GM12875 (cell line): ENCODE measurements around the gene ARHGAP31.

ENCODE experiments used
- H3K4me3 ChIP-seq: one replicate; pipeline ENCODE4 v1.5.1; 2011; ENCODE audit warnings: low read depth, low read length, control low read depth
- CTCF ChIP-seq: IDR thresholded peaks from 2 replicates; pipeline ENCODE4 v1.5.1; 2011; ENCODE audit warnings: low read depth, mild to moderate bottlenecking, control low read depth, inconsistent platforms, low read length, moderate library complexity, borderline replicate concordance; ENCODE audit not compliant: insufficient read depth

Gene ARHGAP31

GRCh38 chr3:119417771-119418512 lies 123.8 kb downstream of the ARHGAP31 start:
- no peak for TF ChIP-seq CTCF
- H3K4me3 ChIP-seq: no peak overlapping the region

GRCh38 chr3:119418641-119419040 lies 124.5 kb downstream of the ARHGAP31 start:
- TF ChIP-seq CTCF: no peak
- no peak overlapping the region for H3K4me3 ChIP-seq

- TF ChIP-seq CTCF: no peak
- H3K4me3 ChIP-seq: no peak overlapping the region
Observed at GRCh38 chr3:119420196-119420595, 126.0 kb downstream of the ARHGAP31 start.

GRCh38 chr3:119427669-119428068 lies 133.5 kb downstream of the ARHGAP31 start:
- no peak overlapping the region for H3K4me3 ChIP-seq
- no peak for TF ChIP-seq CTCF

- no peak overlapping the region for H3K4me3 ChIP-seq
- TF ChIP-seq CTCF: no peak
Observed at GRCh38 chr3:119428538-119428937, 134.4 kb downstream of the ARHGAP31 start.

GRCh38 chr3:119433613-119434325 lies 139.6 kb downstream of the ARHGAP31 start:
- no peak for TF ChIP-seq CTCF
- no peak overlapping the region for H3K4me3 ChIP-seq

GRCh38 chr3:119434703-119435102 lies 140.5 kb downstream of the ARHGAP31 start:
- TF ChIP-seq CTCF: no peak
- H3K4me3 ChIP-seq: no peak overlapping the region
